Fibroblast of villous mesenchyme (primary cell): ENCODE measurements around the gene CX3CR1. TPM values are rescaled to one million over a fixed set of nuclear protein-coding genes. Genes with fewer than 3 reads are reported as not detected.

Experiments
- DNase-seq: peaks from one replicate; pipeline ENCODE4 v3.0.0-alpha.2; 2010; ENCODE audit warnings: low read depth
- H3K4me3 ChIP-seq: 2 replicates; pipeline ENCODE4 v1.5.1; 2011; ENCODE audit warnings: low read depth, mild to moderate bottlenecking, low read length
- CTCF ChIP-seq: IDR thresholded peaks from 2 replicates; pipeline ENCODE4 v1.5.1; 2012; ENCODE audit warnings: low read depth, mild to moderate bottlenecking, low read length; ENCODE audit not compliant: insufficient read depth
- total RNA-seq: library from RNA; depleted of rRNA; stranded (reverse); fragments of >200 nt; gene quantifications from 2 replicates; pipeline ENCODE4 v1.2.3, GENCODE V29; 2012

The CX3CR1 gene
- total RNA-seq, 1 donor = not detected

GRCh38 chr3:39284457-39284881, 4.6 kb upstream of the CX3CR1 start:
- DNase-seq = peak; percentile 26
- TF ChIP-seq CTCF = no peak
- H3K4me3 ChIP-seq = no peak overlapping the region

- TF ChIP-seq CTCF = no peak
- DNase-seq = no peak
- no peak overlapping the region for H3K4me3 ChIP-seq
Measured at GRCh38 chr3:39282057-39282456, 2.2 kb upstream of the CX3CR1 start.

GRCh38 chr3:39281533-39281932, 1.7 kb upstream of the CX3CR1 start:
- no peak overlapping the region for H3K4me3 ChIP-seq
- DNase-seq = no peak
- no peak for TF ChIP-seq CTCF

GRCh38 chr3:39280571-39280970, 735 bp upstream of the CX3CR1 start:
- DNase-seq = no peak
- H3K4me3 ChIP-seq = no peak overlapping the region
- no peak for TF ChIP-seq CTCF

GRCh38 chr3:39278616-39278935, 1.3 kb downstream of the CX3CR1 start:
- TF ChIP-seq CTCF = no peak
- no peak for DNase-seq
- no peak overlapping the region for H3K4me3 ChIP-seq

- DNase-seq = no peak
- no peak for TF ChIP-seq CTCF
- no peak overlapping the region for H3K4me3 ChIP-seq
Measured at GRCh38 chr3:39277893-39278615, 1.8 kb downstream of the CX3CR1 start.

- no peak for TF ChIP-seq CTCF
- no peak overlapping the region for H3K4me3 ChIP-seq
- no peak for DNase-seq
Measured at GRCh38 chr3:39276746-39277145, 3.1 kb downstream of the CX3CR1 start.
